ENCODE measurements around the gene KLHL30. TPM values are rescaled to one million over a fixed set of nuclear protein-coding genes. Genes with fewer than 3 reads are reported as not detected.

Gene KLHL30
- total and polyA plus RNA-seq, 4 experiments from 2014 or later, result not detected

GRCh38 chr2:238158509-238159070, 20.1 kb downstream of the KLHL30 start, which contains the start of gene ERFE:
ERFE (plus strand) TSS chr2:238158970; CDS start chr2:238159008, 38 bp downstream.
- Mint-ChIP-seq H3K9me3 (peaks cover 0 to 2% (median 0%) of the 10 kb centered on the region in 8 donors), H3K36me3 (no peaks in the 10 kb centered on the region), H3K27ac (no peak within 1 kb of the TSS), H3K4me1 (peaks cover 4 to 11% (median 6%) of the 10 kb centered on the region in 4 donors), H3K27me3 (peaks cover 9% of the 10 kb centered on the region in 2 donors), H3K4me3 (peak within 1 kb of the TSS; percentile 44 to 80 (median 73))
- peak in 4 of 5 donors; percentile 32 to 43 (median 38) for DNase-seq
- Histone ChIP-seq H3K4me1 (ENCODE audit: insufficient read depth, low read length) (peaks cover 7% of the 10 kb centered on the region), H3K27me3 (ENCODE audit: insufficient read depth, low read length) (peaks cover 13% of the 10 kb centered on the region), H3K36me3 (ENCODE audit: insufficient read depth, low read length) (no peaks in the 10 kb centered on the region), H3K9me3 (ENCODE audit: control insufficient read depth in 1 of 2, low read length in 2 of 2) (no peaks in the 10 kb centered on the region), H3K27ac (ENCODE audit: low read depth, low read length) (no peak within 1 kb of the TSS), H3K4me3 (ENCODE audit: low read length in 2 of 2) (no peak within 1 kb of the TSS)
- CTCF ChIA-PET (ENCODE audit: partially characterized antibody), result no interaction called here
- intact Hi-C loops (cut with micrococcal nuclease), result no loop called here
- POLR2A ChIA-PET (ENCODE audit: partially characterized antibody), result no interaction called here

- Mint-ChIP-seq H3K4me3 (peak overlapping the region; percentile 44 to 80 (median 73)), H3K9me3 (peaks cover 0 to under 1% (median 0%) of the 10 kb centered on the region in 8 donors), H3K27me3 (peaks cover 9% of the 10 kb centered on the region in 2 donors), H3K4me1 (peaks cover 4 to 11% (median 6%) of the 10 kb centered on the region in 4 donors), H3K27ac (no peak overlapping the region), H3K36me3 (no peaks in the 10 kb centered on the region)
- ChIA-PET CTCF (ENCODE audit: partially characterized antibody) (no interaction called here), POLR2A (ENCODE audit: partially characterized antibody) (no interaction called here)
- Histone ChIP-seq H3K36me3 (ENCODE audit: insufficient read depth, low read length) (no peaks in the 10 kb centered on the region), H3K9me3 (ENCODE audit: control insufficient read depth in 1 of 2, low read length in 2 of 2) (no peaks in the 10 kb centered on the region), H3K4me1 (ENCODE audit: insufficient read depth, low read length) (peaks cover 7% of the 10 kb centered on the region), H3K27ac (ENCODE audit: low read depth, low read length) (no peak overlapping the region), H3K4me3 (ENCODE audit: low read length in 2 of 2) (no peak overlapping the region), H3K27me3 (ENCODE audit: insufficient read depth, low read length) (peaks cover 13% of the 10 kb centered on the region)
- intact Hi-C loops (cut with micrococcal nuclease), result no loop called here
- DNase-seq, result no peak
Observed at GRCh38 chr2:238159071-238159539, 20.6 kb downstream of the KLHL30 start.

GRCh38 chr2:238159661-238160205, 21.3 kb downstream of the KLHL30 start:
- Histone ChIP-seq H3K9me3 (ENCODE audit: control insufficient read depth in 1 of 2, low read length in 2 of 2) (no peaks in the 10 kb centered on the region), H3K36me3 (ENCODE audit: insufficient read depth, low read length) (no peaks in the 10 kb centered on the region), H3K27ac (ENCODE audit: low read depth, low read length) (no peak overlapping the region), H3K27me3 (ENCODE audit: insufficient read depth, low read length) (peaks cover 13% of the 10 kb centered on the region), H3K4me3 (ENCODE audit: low read length in 2 of 2) (no peak overlapping the region), H3K4me1 (ENCODE audit: insufficient read depth, low read length) (peaks cover 7% of the 10 kb centered on the region)
- Mint-ChIP-seq H3K27ac (no peak overlapping the region), H3K27me3 (peaks cover 11 to 12% of the 10 kb centered on the region in 2 donors), H3K4me3 (peak overlapping the region in 7 of 8 donors; percentile 29 to 80 (median 70)), H3K9me3 (no peaks in the 10 kb centered on the region), H3K4me1 (peaks cover 4 to 15% (median 7%) of the 10 kb centered on the region in 4 donors), H3K36me3 (no peaks in the 10 kb centered on the region)
- intact Hi-C loops (cut with micrococcal nuclease), result loop anchor here (1.0 kb wide), 1 partner anchor 104 kb away; no protein-coding TSS in a partner anchor
- no peak for DNase-seq
- CTCF ChIA-PET (ENCODE audit: partially characterized antibody), result no interaction called here
- POLR2A ChIA-PET (ENCODE audit: partially characterized antibody), result no interaction called here

GRCh38 chr2:238160206-238161129, 22.0 kb downstream of the KLHL30 start:
- ChIA-PET POLR2A (ENCODE audit: partially characterized antibody) (no interaction called here), CTCF (ENCODE audit: partially characterized antibody) (no interaction called here)
- no peaks in the 10 kb centered on the region for H3K9me3 ChIP-seq (ENCODE audit: control insufficient read depth in 1 of 2, low read length in 2 of 2)
- Mint-ChIP-seq H3K4me1 (peaks cover 4 to 18% (median 12%) of the 10 kb centered on the region in 4 donors), H3K27ac (no peak overlapping the region), H3K4me3 (peak overlapping the region in 1 of 8 donors; percentile 76), H3K9me3 (no peaks in the 10 kb centered on the region), H3K36me3 (no peaks in the 10 kb centered on the region), H3K27me3 (peaks cover 16 to 17% of the 10 kb centered on the region in 2 donors)
- peaks cover 13% of the 10 kb centered on the region for H3K27me3 ChIP-seq (ENCODE audit: insufficient read depth, low read length)
- no peak overlapping the region for H3K4me3 ChIP-seq (ENCODE audit: low read length in 2 of 2)
- H3K27ac ChIP-seq (ENCODE audit: low read depth, low read length), result no peak overlapping the region
- DNase-seq, result no peak
- H3K36me3 ChIP-seq (ENCODE audit: insufficient read depth, low read length), result no peaks in the 10 kb centered on the region
- H3K4me1 ChIP-seq (ENCODE audit: insufficient read depth, low read length), result peaks cover 7% of the 10 kb centered on the region
- intact Hi-C loops (cut with micrococcal nuclease), result loop anchor here (1.0 kb wide), 1 partner anchor 103 kb away; no protein-coding TSS in a partner anchor

DNA sequence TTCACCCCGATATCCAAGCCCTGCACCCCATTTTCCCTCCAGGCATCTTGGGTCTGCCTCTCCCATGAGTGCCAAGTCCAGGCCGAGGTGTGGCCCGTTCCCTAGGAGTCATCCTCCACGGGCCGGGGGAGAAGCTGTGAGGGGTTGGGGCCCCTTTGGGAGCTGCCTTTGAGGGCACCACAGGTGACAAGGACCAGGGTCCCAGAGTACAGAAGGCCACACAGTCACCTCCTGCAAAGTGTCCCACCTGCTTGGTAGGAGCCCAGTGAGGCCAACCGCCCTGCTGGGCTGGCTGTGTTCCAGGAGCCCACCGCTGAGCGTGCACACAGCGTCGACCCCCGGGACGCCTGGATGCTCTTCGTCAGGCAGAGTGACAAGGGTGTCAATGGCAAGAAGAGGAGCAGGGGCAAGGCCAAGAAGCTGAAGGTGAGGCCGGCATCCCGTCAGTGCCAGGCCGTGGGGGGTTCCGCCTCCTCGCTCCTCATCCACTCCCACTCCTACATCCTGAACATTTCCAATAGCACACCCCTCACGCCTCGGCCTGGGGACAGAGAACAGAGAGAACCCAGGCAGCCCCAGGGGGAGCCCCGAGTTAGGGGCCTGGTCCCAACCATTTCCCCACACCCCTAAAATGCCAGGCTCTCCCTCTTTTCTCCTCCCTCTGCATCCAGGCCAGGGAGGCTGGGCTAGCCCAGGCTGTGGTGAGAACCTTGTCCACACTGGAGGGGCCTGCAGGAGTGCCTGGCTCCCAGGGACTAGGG, 23.0 kb downstream of the KLHL30 start:
- CTCF ChIA-PET (ENCODE audit: partially characterized antibody), result no interaction called here

DNA sequence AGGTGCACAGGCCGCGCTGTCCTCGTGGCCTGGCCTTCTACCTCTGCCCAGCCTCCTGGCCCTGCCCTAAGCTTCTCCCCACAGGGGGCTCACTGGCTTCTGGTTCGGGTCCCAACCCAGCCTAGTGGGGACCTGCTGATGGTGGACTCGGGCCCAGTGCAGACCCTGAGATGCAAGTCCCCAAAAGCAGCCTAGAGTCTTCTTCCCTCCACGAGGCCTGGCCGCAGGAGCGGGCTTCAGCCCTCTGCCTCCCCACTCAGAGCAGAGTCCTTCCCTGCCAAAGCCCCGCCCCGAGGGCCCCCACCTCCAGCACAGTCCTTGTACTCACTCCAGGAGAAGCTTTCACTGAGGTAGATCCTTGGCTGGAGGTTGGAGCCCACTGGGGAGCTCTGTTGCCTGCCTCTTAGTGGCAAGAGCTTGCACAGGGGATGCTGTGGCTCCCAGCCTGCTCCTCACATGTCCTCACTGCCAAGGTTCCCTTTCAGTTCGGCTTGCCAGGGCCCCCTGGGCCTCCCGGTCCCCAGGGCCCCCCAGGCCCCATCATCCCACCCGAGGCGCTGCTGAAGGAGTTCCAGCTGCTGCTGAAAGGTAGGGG, 23.9 kb downstream of the KLHL30 start:
- Mint-ChIP-seq H3K27ac (no peak overlapping the region), H3K27me3 (peaks cover 16 to 17% of the 10 kb centered on the region in 2 donors), H3K9me3 (no peaks in the 10 kb centered on the region), H3K36me3 (no peaks in the 10 kb centered on the region), H3K4me3 (no peak overlapping the region), H3K4me1 (peaks cover 4 to 19% (median 12%) of the 10 kb centered on the region in 4 donors)
- Histone ChIP-seq H3K4me1 (ENCODE audit: insufficient read depth, low read length) (peaks cover 7% of the 10 kb centered on the region), H3K4me3 (ENCODE audit: low read length in 2 of 2) (no peak overlapping the region), H3K27me3 (ENCODE audit: insufficient read depth, low read length) (peaks cover 13% of the 10 kb centered on the region), H3K27ac (ENCODE audit: low read depth, low read length) (no peak overlapping the region), H3K9me3 (ENCODE audit: control insufficient read depth in 1 of 2, low read length in 2 of 2) (no peaks in the 10 kb centered on the region), H3K36me3 (ENCODE audit: insufficient read depth, low read length) (no peaks in the 10 kb centered on the region)
- POLR2A ChIA-PET (ENCODE audit: partially characterized antibody), result no interaction called here
- CTCF ChIA-PET (ENCODE audit: partially characterized antibody), result no interaction called here
- intact Hi-C loops (cut with micrococcal nuclease), result no loop called here
- DNase-seq, result no peak

More for the DNA sequence above, 23.0 kb downstream of the KLHL30 start:
- intact Hi-C loops (cut with micrococcal nuclease), result no loop called here
- Mint-ChIP-seq H3K27ac (no peak overlapping the region), H3K36me3 (no peaks in the 10 kb centered on the region), H3K4me3 (peak overlapping the region in 1 of 8 donors; percentile 13), H3K4me1 (peaks cover 4 to 19% (median 12%) of the 10 kb centered on the region in 4 donors), H3K9me3 (no peaks in the 10 kb centered on the region), H3K27me3 (peaks cover 16 to 17% of the 10 kb centered on the region in 2 donors)
- POLR2A ChIA-PET (ENCODE audit: partially characterized antibody), result no interaction called here
- peaks cover 7% of the 10 kb centered on the region for H3K4me1 ChIP-seq (ENCODE audit: insufficient read depth, low read length)
- no peak overlapping the region for H3K4me3 ChIP-seq (ENCODE audit: low read length in 2 of 2)
- no peak overlapping the region for H3K27ac ChIP-seq (ENCODE audit: low read depth, low read length)
- DNase-seq, result no peak
- H3K27me3 ChIP-seq (ENCODE audit: insufficient read depth, low read length), result peaks cover 13% of the 10 kb centered on the region
- H3K9me3 ChIP-seq (ENCODE audit: control insufficient read depth in 1 of 2, low read length in 2 of 2), result no peaks in the 10 kb centered on the region
- no peaks in the 10 kb centered on the region for H3K36me3 ChIP-seq (ENCODE audit: insufficient read depth, low read length)
